IPS-18c (cell line): ENCODE results near the gene TBC1D4.

Experiments
- H3K4me3 ChIP-seq: 2 replicates; pipeline ENCODE4 v1.7.0; 2013; ENCODE audit warnings: low read depth, mild to moderate bottlenecking, low read length, moderate library complexity; ENCODE audit not compliant: insufficient read depth
- H3K9me3 ChIP-seq: one replicate; pipeline ENCODE4 v1.6.1; 2013; ENCODE audit warnings: mild to moderate bottlenecking, low read length, moderate library complexity; ENCODE audit not compliant: control insufficient read depth, insufficient read depth

Gene TBC1D4, protein sequence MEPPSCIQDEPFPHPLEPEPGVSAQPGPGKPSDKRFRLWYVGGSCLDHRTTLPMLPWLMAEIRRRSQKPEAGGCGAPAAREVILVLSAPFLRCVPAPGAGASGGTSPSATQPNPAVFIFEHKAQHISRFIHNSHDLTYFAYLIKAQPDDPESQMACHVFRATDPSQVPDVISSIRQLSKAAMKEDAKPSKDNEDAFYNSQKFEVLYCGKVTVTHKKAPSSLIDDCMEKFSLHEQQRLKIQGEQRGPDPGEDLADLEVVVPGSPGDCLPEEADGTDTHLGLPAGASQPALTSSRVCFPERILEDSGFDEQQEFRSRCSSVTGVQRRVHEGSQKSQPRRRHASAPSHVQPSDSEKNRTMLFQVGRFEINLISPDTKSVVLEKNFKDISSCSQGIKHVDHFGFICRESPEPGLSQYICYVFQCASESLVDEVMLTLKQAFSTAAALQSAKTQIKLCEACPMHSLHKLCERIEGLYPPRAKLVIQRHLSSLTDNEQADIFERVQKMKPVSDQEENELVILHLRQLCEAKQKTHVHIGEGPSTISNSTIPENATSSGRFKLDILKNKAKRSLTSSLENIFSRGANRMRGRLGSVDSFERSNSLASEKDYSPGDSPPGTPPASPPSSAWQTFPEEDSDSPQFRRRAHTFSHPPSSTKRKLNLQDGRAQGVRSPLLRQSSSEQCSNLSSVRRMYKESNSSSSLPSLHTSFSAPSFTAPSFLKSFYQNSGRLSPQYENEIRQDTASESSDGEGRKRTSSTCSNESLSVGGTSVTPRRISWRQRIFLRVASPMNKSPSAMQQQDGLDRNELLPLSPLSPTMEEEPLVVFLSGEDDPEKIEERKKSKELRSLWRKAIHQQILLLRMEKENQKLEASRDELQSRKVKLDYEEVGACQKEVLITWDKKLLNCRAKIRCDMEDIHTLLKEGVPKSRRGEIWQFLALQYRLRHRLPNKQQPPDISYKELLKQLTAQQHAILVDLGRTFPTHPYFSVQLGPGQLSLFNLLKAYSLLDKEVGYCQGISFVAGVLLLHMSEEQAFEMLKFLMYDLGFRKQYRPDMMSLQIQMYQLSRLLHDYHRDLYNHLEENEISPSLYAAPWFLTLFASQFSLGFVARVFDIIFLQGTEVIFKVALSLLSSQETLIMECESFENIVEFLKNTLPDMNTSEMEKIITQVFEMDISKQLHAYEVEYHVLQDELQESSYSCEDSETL (N-terminal part only)

DNA sequence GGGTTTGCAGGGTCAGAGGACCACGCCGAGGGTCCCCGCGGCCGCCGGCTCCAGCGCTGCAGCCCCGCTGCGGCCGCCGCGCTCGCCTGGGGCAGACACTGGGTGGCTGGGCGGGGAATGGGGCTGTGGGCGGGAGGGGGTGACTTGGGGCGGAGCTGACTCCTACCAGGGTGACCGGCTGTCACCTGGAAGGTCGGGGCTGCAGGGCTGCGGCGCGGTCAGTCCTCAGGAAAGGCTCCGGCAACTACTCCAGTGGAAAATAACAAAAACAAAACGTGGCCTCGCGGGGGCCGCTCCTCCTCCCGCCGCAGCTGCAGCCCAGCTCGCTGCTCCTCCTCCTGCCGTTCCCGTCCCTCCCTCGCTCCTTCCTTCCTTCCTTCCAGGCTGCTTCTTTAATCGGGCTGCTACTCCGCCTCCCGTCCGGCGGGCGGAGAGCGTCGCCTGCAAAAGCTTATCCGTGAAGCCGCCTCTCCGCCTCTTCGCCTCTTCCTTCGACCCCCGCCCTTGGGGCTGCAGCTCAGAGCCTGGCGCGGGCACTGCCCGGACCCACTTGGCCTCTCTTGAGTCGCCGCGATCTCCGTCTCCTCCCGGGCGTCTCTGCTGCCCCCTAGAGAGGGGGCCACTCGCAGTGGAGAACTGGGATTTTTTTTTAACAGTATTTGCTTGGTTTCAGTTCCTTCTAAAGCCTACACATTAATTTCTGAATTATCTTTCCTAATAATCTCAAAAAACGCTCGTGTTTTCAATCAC lies at the start of gene TBC1D4:
Gene TBC1D4, minus strand, starts transcription at position 100 of the 750 bp plus-strand sequence. CDS start 402 bp downstream, outside the sequence.
- no peaks in the 10 kb centered on the region for H3K9me3 ChIP-seq
- H3K4me3 ChIP-seq: peak within 1 kb of the TSS; percentile 82

DNA sequence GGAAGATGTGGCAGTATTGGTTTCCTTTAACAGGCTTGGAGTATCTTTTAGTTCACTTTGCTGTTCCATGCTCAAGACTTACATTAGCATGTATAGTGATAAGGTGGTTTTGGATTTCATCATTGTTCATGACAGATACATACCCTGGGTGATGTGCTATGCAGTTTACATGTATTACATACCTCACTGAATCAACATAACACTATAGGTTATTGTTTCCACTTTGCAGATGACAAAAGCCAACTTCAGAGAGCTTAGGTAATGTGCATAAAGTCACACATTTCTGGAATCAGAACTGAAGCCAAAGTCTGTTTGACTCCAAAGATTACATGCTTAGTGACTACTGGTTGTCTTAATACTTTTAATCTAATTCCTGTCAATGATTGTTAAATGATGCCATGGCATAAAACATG lies 48.6 kb upstream of the TBC1D4 start:
- Histone ChIP-seq H3K4me3 (no peak overlapping the region), H3K9me3 (no peaks in the 10 kb centered on the region)

DNA sequence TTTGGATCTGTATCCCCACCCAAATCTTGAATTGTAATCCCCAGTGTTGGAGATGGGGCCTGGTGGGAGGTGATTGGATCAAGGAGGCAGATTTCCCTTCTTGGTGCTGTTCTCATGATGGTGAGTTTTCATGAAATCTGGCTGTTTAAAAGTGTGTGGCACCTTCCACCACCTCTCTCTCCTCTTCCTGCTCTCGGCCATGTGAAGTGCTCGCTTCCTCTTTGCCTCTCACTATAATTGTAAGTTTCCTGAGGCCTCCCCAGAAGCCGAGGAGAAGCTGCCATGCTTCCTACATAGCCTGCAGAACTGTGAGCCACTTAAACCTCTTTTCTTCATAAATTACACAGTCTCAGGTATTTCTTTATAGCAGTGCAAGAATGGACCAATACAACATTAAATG lies 40.0 kb upstream of the TBC1D4 start:
- H3K4me3 ChIP-seq: no peak overlapping the region
- peaks cover 5% of the 10 kb centered on the region for H3K9me3 ChIP-seq

DNA sequence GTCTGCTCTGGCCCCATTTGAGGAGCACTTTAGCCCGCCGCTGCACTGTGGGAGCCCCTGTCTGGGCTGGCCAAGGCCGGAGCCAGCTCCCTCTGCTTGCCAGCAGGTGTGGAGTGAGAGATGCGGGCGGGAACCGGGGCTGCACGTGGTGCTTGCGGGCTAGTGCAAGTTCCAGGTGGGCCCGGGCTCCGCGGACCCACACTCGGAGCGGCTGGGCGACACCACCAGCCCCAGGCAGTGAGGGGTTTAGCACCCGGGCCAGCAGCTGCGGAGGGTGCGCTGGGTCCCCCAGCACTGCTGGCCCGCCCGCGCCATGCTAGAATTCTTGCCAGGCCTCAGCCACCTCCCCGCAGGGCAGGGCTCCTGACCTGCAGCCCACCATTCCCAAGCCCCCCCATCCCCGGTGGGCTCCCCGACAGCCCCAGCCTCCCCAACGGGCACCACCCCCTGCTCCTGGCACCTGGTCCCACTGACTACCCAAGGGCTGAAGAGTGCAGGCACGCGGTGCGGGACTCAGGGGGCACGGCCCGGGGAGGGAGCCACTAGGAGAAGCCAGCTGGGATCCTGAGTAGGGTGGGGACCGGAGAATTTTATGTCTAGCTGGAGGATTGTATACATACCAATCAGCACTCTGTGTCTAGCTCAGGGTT lies 36.6 kb upstream of the TBC1D4 start:
- no peak overlapping the region for H3K4me3 ChIP-seq
- H3K9me3 ChIP-seq: peaks cover 5% of the 10 kb centered on the region

DNA sequence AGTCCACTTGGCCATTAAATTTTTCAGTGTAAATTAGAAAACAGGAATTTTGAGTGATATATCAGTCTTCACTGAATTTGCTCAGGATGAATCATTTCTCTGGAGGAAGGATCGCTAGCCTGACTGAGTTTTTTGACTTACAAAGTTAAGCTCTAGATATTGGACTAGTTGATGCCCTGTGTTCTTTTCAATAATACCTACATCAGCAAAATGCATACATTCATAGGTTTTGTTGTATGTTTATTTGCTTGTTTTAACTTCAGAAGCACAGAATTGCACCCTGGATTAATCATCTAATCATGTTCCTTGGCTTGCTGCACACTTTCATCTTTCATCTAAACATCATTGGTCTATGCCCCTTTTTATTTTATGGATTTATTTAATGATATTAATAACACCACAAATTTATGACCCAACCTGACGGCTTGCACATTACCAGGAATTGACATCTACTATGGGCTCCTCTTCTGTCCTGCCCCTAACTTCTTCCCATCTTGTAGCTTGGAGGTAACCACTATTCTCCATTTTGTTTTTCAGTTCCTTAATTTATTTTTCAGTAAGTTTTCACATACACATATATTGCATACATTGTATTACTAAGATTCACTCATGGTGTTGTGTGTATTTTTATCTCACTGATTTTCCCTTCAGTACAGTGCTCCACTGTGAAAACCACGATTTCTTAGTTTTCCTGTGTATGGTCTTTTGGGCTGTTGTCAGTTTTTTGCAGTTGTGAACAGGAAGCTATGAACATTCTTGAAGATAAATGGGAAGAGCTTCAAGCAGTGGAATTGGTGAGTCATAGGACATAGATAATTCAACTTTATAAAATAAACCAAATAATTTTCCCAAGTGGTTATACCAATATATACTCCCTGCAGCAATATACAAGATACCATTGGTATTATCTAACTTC lies 32.4 kb upstream of the TBC1D4 start:
- Histone ChIP-seq H3K9me3 (peaks cover 1% of the 10 kb centered on the region), H3K4me3 (no peak overlapping the region)

DNA sequence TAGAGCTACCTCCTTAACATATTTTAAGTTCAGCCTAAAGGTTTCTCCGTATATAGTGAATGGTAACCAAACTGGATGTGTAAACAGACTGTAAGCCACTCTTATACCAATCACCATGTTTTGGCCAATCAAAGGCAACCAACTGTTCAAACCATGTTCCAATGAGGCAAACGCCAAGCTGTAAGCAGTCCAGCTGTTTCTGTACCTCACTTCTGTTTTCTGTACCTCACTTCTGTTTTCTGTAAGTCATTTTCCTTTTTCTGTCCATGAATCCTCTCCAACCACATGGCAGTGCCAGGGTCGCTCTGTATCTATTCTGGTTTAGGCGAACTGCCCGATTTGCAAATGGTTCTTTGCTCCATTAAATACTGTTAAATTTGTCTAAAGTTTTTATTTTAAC lies 31.3 kb upstream of the TBC1D4 start:
- no peak overlapping the region for H3K4me3 ChIP-seq
- no peaks in the 10 kb centered on the region for H3K9me3 ChIP-seq

DNA sequence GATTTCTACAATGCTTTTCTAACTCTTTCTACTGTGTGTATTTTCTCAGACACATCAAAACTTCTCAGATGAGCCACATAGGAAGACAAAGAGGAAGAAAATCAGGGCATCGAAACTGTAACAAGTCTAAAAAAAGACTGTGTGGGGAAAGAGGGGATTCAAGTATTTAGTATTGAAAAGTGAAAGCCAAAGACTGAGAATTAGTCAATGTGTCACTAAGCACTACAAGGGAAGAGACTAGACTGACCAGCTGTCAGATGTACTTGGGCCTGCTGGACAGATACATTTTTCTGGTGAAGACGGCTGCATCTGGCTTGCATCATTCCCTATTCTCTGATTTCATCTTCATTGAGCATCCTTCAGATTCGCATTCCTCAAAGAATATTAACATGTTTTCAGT lies 30.3 kb upstream of the TBC1D4 start:
- H3K9me3 ChIP-seq: no peaks in the 10 kb centered on the region
- H3K4me3 ChIP-seq: no peak overlapping the region

DNA sequence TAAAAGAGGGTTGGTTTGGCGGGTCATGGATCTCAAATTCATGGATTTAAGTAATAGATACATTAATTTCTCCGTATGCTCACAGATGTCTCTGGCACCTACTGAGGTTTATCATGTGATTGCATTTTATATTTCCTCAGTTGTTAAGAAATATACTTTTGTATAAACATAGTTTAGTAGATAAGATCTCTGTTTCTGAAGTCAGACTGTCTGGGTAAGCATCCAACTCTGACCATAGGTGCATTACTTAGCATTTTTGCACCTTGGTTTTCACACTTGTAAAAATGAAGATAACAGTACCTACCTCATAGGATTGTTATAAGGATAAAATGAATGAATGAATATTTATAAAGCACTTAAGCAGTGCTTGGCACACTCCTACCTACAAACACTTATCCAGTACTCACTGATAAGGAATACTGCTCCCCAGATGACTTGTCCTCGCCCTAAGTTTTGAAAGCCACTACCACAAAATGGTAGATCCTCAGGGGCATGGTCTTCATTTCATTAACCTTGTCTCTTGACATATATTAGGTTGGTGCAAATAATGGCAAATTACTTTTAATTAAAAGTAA lies 29.2 kb upstream of the TBC1D4 start:
- Histone ChIP-seq H3K9me3 (no peaks in the 10 kb centered on the region), H3K4me3 (no peak overlapping the region)

DNA sequence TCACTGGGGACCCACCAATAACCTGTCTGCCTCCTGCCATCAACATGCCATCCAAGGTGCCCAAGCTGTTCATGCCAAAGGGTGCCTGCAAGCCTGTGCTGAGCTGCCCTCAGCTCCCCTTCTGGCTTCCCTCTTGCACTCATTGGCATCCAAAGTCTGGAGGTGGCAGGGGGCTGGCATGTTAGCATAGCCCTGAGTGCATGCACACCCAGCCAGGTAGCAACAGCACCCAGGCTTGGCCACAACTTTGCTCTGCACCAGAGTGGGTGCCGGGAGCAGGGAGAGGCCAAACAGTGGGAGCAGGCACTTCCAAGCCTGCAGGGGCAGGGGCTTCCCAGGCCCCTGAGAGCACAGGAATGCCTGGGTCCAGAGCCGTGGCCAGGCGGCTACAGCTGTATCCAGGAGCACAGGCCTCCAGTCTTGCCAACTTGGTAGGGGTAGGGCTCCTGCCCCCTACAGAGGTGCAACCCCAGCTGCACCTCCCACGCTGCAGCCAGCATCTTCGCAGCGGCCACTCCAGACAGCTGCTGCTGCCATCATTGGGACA lies 26.1 kb upstream of the TBC1D4 start:
- no peak overlapping the region for H3K4me3 ChIP-seq

DNA sequence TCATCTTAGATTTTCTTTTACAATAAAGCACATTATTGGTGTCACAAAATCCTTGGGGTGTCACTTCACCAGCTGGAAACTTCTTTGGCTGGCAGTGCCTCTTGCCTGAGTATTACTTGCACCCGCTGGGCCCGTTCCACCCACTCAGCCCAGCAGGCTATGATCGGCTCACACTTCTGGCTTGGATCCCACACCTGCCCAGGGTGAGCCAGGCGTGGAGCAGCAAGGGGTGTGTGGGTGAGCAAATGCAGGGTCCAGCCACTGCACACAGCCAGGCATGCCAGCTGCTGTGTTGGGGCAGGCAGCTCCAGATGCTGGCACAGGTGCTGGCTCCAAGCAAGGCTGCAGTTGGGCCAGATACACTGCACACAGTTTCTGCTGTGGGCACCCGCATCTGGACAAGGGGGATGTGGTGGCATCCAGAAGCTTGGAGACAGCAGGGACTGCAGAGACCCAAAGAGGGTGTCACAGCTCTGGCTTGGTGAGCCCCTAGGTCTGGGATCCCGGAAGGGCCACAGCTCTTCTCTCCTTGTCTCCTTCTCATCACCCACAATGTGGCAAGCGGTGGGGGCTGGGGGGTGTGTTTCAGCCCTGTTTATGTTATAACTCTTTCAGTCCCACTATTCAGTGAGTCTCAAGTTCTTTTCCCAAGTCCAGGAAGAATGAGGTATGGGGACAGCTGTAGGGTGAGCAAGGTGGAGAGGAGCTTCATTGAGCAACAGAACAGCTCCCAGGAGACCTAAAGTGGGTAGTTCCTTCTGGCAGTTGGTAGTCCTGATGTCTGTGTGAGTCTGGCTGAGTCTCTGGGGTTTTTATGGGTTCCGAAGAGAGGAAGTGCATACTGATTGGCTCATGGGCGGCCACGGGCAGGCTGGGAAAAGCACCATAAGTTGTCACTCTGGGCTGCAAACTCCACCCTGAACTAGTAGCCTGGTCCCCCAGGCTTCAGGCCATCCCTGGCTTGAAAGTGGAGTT lies 25.3 kb upstream of the TBC1D4 start:
- H3K4me3 ChIP-seq: no peak overlapping the region
- no peaks in the 10 kb centered on the region for H3K9me3 ChIP-seq

More for the DNA sequence above, 26.1 kb upstream of the TBC1D4 start:
- H3K9me3 ChIP-seq: no peaks in the 10 kb centered on the region

DNA sequence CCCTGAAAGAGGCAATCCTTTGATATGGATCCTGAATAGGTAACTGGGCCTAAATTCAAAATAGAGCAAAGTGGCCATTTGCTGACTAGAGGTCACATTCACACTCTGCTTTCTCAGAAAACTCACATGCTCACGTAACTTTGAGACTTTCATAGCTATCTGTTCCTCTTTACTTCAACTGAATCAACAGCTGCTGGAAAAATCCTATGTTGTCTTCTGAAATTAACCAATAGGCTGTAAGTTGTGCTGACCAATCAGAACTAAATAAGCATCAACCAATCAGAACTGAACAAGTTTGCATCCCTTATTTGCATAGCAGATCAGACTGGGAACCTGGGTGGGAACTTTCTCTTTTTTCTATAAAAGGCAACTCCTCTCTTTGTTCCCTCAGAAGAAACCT lies 24.0 kb upstream of the TBC1D4 start:
- no peak overlapping the region for H3K4me3 ChIP-seq
- no peaks in the 10 kb centered on the region for H3K9me3 ChIP-seq

DNA sequence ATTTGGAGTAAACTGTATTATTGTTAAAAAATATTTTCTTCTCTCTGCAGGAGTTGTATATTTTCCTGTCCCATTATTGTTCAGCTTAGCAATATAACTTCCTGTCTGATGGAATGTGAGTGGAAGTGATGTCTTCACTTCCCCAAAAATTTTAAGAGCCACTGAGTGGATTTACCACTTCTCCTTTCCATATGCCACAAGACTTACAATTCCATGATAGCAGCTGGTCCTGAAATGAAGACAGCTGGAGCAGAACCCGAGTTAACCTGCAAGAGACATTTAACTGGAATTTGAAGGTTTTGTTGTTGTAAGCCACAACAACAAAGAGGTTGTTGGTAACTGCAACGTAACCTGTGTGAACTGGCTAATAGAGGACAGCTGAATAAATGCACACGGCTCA lies 23.4 kb upstream of the TBC1D4 start:
- Histone ChIP-seq H3K4me3 (no peak overlapping the region), H3K9me3 (no peaks in the 10 kb centered on the region)

DNA sequence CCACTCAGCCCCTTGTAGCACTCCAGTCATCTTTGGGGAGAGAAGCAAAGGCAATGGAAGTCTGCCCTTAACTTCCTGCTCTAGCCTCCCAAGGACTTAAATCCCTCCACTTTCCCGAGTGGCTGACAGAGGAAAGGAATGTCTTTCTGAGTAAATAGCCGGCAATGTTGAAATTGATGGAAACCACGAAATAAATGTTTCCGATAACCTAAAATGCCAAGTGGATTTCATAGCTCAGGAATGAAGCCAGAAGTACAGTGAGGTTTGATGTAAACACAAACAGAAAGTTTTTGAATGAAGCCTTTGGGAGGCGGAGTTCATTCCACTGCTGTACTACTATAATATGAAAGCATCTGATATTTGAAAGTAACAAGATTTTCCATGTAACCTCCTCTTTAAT lies 14.0 kb upstream of the TBC1D4 start:
- Histone ChIP-seq H3K9me3 (peaks cover 4% of the 10 kb centered on the region), H3K4me3 (no peak overlapping the region)

DNA sequence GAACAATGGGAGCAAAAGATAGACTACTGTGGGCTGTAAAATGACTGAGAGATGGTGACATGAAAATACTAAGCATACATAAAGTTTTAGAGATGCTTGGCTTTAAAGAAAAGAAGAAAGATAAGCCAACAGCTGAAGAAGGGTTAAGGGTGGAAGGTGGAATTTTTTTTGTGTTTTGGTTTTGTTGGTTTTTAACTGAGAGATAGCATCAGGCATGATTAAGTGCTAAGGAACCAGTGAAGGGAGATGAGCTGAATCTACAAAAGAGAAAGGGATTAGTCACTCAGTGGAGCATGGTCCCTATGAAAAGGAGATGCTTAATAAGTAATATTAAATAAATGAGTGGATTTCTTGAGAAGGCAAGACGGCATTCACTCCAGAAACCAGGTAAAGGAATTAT lies 12.5 kb upstream of the TBC1D4 start:
- H3K4me3 ChIP-seq: no peak overlapping the region

More for the DNA sequence above, 12.5 kb upstream of the TBC1D4 start:
- H3K9me3 ChIP-seq: peaks cover 4% of the 10 kb centered on the region
